ENCODE data around the gene PEAR1.

GRCh38 chr1:156909671-156910070, 16.2 kb downstream of the PEAR1 start:
- no peak for TF ChIP-seq POLR2A (IDR thresholded peaks at IDR 0.05)
- TF ChIP-seq, protein P1, sequence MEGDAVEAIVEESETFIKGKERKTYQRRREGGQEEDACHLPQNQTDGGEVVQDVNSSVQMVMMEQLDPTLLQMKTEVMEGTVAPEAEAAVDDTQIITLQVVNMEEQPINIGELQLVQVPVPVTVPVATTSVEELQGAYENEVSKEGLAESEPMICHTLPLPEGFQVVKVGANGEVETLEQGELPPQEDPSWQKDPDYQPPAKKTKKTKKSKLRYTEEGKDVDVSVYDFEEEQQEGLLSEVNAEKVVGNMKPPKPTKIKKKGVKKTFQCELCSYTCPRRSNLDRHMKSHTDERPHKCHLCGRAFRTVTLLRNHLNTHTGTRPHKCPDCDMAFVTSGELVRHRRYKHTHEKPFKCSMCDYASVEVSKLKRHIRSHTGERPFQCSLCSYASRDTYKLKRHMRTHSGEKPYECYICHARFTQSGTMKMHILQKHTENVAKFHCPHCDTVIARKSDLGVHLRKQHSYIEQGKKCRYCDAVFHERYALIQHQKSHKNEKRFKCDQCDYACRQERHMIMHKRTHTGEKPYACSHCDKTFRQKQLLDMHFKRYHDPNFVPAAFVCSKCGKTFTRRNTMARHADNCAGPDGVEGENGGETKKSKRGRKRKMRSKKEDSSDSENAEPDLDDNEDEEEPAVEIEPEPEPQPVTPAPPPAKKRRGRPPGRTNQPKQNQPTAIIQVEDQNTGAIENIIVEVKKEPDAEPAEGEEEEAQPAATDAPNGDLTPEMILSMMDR (IDR thresholded peaks at IDR 0.05): no peak
